ENCODE data around the gene SH3BP1. TPM values are rescaled to one million over a fixed set of nuclear protein-coding genes. Genes with fewer than 3 reads are reported as not detected.

The SH3BP1 gene
- total RNA-seq, 1 experiment from 2014 or later, result 60.5 TPM

- peak; percentile 78 to 82 for DNase-seq
- no peaks in the 10 kb centered on the region for H3K9me2 ChIP-seq (ENCODE audit: insufficient read depth)
- H3K27ac ChIP-seq, result no peak overlapping the region
- TF ChIP-seq CTCF (conservative IDR thresholded peaks at IDR 0.05) (peak; percentile 94), EZH2 (IDR thresholded peaks at IDR 0.05; ENCODE audit: low read depth) (no peak)
- no peak overlapping the region for H2AFZ ChIP-seq
- BruUV-seq (replicated peaks), result no TSS peak
- no peaks in the 10 kb centered on the region for H3K36me3 ChIP-seq (ENCODE audit: low read depth)
- H3K4me1 ChIP-seq (replicated peaks; ENCODE audit: insufficient read depth), result peaks cover 40% of the 10 kb centered on the region
- H3K9me3 ChIP-seq (ENCODE audit: insufficient read depth, low read depth), result no peaks in the 10 kb centered on the region
- intact Hi-C loops (cut with micrococcal nuclease; ENCODE audit: unreplicated experiment), result loop anchor here (1.0 to 2.0 kb wide), 3 partner anchors 15 to 38 kb away; partner anchors contain the start of genes PDXP and TRIOBP
- no peak overlapping the region for H3K4me3 ChIP-seq
- H3K27me3 ChIP-seq (ENCODE audit: insufficient read depth, low read depth), result no peaks in the 10 kb centered on the region
- CTCF ChIA-PET, result interaction anchor here (0.6 to 1.6 kb wide), 8 partner anchors 38 to 183 kb away, joined by 3 to 32 read pairs (median 5); partner anchors contain the start of gene GCAT
- 0 out of 2 replicates have a peak overlapping the region, but pooled peaks have one; percentile 2 for H3K4me2 ChIP-seq
- POLR2A ChIA-PET (ENCODE audit: unreplicated experiment), result interaction anchor here (0.5 to 0.7 kb wide), 4 partner anchors 20 to 265 kb away, joined by 3 to 11 read pairs (median 4); no protein-coding TSS in a partner anchor
- H3F3A ChIP-seq (ENCODE audit: insufficient read depth, low read depth), result peaks cover 38% of the 10 kb centered on the region
- peaks cover 3% of the 10 kb centered on the region for H3K79me2 ChIP-seq (ENCODE audit: low read depth)
- H4K20me1 ChIP-seq (ENCODE audit: insufficient read depth), result no peaks in the 10 kb centered on the region
Observed at GRCh38 chr22:37681556-37682049, 42.1 kb downstream of the SH3BP1 start.

- BruUV-seq (replicated peaks), result no TSS peak
- no peak for TF ChIP-seq CTCF (conservative IDR thresholded peaks at IDR 0.05)
- no peak for TF ChIP-seq EZH2 (IDR thresholded peaks at IDR 0.05; ENCODE audit: low read depth)
- CTCF ChIA-PET, result no interaction called here
- Histone ChIP-seq H4K20me1 (ENCODE audit: insufficient read depth) (peaks cover 5% of the 10 kb centered on the region; the same call in 1 of the 2 replicates), H3K27me3 (ENCODE audit: insufficient read depth, low read depth) (no peaks in the 10 kb centered on the region), H3K9me2 (ENCODE audit: insufficient read depth) (no peaks in the 10 kb centered on the region), H2AFZ (0 out of 2 replicates have a peak overlapping the region, but pooled peaks have one; percentile 5), H3K4me1 (replicated peaks; ENCODE audit: insufficient read depth) (peaks cover 51% of the 10 kb centered on the region), H3K36me3 (ENCODE audit: low read depth) (peaks cover 10% of the 10 kb centered on the region), H3F3A (ENCODE audit: insufficient read depth, low read depth) (peaks cover 42% of the 10 kb centered on the region), H3K4me3 (no peak overlapping the region), H3K79me2 (ENCODE audit: low read depth) (peaks cover 32% of the 10 kb centered on the region), H3K27ac (peak overlapping the region; percentile 36; the same call in 1 of the 2 replicates), H3K4me2 (peak overlapping the region; percentile 84), H3K9me3 (ENCODE audit: insufficient read depth, low read depth) (no peaks in the 10 kb centered on the region)
- intact Hi-C loops (cut with micrococcal nuclease; ENCODE audit: unreplicated experiment), result no loop called here
- POLR2A ChIA-PET (ENCODE audit: unreplicated experiment), result interaction anchor here (0.5 kb wide), 1 partner anchor 78 kb away, joined by 5 read pairs; no protein-coding TSS in a partner anchor
- peak in 1 of 2 experiments; percentile 66 for DNase-seq
Observed at GRCh38 chr22:37684803-37685615, 45.5 kb downstream of the SH3BP1 start.

Data from PC-9 (cell line).